GOT3 (cell line): ENCODE results near the gene NTNG1.
"Not testable (repeated sequence)": the region's sequence is repeated elsewhere in the genome, so short reads cannot be mapped to it uniquely, and the experiment has no call there.

Experiments used
- DNase-seq: peaks from one replicate; lab custom pipeline; 2025; ENCODE audit warnings: mixed read lengths; lab: John Stamatoyannopoulos, UW

NTNG1 gene

GRCh38 chr1:107145637-107146036 lies 4.8 kb downstream of the NTNG1 start:
- DNase-seq: no peak

- no peak for DNase-seq
These were observed 7.0 kb downstream of the NTNG1 start for GRCh38 chr1:107147843-107148242.

- no peak for DNase-seq
These were observed 9.1 kb downstream of the NTNG1 start for GRCh38 chr1:107149946-107150345.

DNA sequence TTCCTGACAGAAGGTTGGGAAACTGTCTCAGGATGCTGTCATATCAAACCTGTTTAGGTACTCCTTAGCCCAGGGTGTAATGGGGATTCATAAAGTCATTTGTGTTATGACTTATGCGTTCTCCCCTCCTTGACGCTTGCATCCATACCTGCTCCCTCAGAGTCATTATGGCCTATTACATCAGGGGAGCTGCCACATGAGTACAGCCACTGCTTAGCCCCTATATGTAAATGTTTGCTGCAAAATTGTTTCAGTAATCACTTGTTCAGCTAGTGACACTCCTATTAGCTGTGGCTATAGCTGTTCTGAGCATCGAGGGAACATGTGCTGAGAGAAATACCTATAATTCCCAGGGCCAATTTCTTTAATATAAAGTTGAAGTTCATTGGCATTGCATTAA lies 10.5 kb downstream of the NTNG1 start:
- no peak for DNase-seq

GRCh38 chr1:107152395-107152794 lies 11.6 kb downstream of the NTNG1 start:
- no peak for DNase-seq

DNA sequence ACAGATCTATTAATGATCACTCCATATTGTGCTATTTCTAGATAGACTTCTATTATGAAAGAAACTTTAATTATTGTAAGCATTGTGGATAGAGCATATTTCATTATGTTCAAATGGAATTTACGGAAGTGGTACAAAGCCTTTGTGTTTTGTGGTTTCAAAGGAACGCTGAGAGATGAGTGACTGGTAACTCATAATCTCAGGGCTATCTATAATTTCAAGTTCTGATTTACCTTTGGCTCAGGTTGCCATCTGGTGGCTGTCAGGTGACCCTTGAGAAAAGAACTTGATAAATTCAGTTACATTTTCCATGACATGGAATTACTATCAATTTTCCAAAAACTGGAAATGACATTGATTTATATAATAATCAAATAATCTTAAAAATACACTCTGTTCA lies 12.2 kb downstream of the NTNG1 start:
- no peak for DNase-seq

GRCh38 chr1:107158496-107158895 lies 17.7 kb downstream of the NTNG1 start:
- DNase-seq: no peak

GRCh38 chr1:107158991-107159390 lies 18.2 kb downstream of the NTNG1 start:
- DNase-seq: no peak

DNA sequence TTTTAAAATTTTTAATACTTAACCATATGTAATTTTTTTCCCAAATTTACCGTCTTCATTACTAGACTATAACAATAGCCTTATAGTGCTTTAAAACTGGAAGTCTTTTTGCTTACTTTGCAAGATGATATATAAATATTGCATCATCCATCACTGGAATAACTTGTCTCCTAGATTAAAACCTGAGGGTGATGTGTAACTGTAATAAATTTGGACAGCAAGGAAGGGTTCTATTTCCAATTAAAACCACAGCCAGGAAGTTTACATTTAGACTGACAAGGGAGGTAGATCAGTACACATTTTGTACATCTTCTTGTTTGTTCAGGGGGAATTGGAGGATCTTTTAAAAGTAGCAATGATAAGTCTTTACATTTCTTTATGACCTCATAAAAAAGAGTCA lies 21.9 kb downstream of the NTNG1 start:
- DNase-seq: no peak

DNA sequence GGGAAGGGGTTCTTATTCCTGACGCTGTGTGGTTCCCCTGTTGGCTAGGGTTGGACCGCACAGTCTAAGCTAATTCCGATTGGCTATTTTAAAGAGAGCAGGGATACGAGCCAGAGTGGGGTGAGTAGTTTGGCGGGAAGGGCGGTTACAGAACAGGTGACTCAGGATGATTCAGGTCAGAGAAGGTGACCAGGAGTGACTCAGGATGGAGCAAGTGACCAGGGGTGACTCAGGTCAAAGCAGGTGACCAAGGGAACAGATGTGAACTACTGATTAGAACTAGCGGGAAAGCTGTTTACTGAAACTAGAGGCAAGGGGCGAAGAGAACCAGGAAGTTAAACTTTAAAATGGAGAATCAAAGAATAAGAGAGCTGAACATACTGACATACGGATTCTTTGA lies 24.1 kb downstream of the NTNG1 start:
- not testable (repeated sequence) for DNase-seq

DNA sequence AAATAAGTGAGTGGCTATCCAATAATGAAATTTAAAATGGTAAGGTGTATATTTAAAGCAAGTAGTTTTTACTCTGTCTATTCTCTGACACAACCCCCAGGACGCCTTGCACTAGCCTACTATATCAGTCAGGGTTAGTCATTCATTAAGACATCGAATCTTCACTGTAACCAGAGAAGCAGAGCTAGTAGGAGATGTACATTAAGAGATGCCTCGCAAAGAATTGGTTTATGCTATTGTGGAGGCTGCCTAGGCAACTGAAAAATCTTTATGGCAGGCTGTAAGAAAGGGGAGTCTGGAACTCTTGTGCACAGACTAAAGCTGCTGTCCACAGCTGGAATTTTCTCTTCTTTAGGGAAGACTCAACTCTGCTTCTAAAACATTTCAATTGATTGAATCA lies 28.8 kb downstream of the NTNG1 start:
- DNase-seq: no peak

GRCh38 chr1:107171333-107171732 lies 30.5 kb downstream of the NTNG1 start:
- DNase-seq: no peak

DNA sequence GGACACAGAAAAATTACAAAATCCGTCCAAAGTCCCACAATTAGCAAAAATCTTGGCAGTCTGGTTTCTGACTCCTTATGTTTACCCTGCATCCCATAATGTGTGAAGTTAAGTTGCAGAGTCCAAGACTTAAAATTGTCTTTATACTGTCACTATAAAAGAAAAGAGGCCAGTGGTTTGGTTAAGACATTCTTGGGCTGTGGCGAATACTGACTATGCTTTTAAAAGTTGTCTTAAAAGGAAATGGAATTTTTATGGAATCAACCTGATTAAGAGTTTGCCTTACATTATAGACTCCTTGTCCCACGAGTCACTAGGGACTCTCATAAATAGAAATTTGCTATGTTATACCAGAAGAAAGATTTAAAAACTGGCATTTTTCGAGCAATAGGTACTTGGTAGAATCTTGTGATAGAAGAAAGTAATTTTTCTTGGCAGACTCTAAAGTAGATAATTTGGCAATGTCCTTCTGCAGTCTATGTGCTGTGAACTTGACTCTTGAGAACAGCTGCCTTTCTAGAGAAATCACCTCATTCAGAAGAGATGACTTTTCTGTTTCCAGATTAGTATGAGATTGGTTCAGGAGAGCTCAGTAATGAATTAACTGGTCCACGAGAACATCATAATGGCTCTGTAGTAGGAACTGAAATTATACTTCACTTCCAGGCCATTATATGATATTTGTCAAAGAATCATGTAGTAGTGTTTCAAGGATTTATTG lies 31.8 kb downstream of the NTNG1 start:
- DNase-seq: no peak

GRCh38 chr1:107175102-107175909 lies 34.5 kb downstream of the NTNG1 start:
- no peak for DNase-seq

DNA sequence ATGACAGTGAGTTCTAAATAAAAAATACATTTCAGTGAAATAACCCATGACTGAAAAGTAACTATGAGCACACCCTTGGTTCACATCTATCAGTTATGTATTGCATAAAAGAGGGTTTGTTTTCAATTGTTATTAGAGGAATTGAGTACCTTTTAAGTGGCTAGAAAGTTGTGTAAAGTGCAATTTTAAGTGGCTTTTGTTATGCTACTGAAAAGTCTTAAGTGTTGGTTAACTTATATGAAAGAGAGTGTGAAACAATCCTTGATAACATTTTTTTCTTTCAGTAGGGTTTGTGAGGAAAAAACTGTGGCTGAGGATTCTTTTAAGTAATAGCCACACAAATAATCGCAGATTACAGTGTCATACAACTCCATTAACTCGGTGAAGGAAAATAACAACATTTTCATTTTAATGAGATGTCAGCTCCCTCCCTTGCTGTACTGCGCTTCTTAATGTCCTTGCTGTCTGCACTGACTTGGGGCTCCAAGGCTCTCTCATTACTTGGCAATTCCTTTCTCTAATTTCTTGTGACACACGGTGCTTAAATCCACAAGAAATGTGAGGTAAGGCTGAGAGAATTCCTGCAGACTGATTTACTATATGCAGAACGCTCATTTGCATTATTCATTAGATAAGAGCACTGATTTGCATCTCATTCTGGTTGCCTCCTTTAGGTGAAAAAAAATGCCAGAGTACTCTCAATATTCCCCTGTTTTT lies 40.6 kb downstream of the NTNG1 start:
- no peak for DNase-seq

DNA sequence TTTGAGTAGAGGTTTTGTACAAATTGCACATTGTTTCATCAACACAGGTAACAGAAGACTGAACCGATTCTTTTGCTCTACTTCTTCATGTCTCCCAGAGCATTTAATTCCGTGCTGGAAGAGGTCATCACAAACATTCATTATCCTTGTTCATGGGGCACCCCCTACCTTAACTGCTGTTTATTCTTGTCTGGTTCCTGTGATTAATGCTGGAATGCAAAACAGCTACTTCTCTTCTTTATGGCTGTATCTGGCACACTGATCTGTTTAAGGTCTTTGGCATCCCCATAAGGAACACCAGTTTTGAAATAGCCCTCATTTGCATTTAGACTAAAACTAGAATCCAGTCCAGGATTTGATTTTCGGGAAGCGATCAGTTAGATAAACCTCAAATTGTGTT lies 42.2 kb downstream of the NTNG1 start:
- no peak for DNase-seq

GRCh38 chr1:107184888-107185287 lies 44.0 kb downstream of the NTNG1 start:
- DNase-seq: no peak

GRCh38 chr1:107187399-107187798 lies 46.6 kb downstream of the NTNG1 start:
- no peak for DNase-seq

DNA sequence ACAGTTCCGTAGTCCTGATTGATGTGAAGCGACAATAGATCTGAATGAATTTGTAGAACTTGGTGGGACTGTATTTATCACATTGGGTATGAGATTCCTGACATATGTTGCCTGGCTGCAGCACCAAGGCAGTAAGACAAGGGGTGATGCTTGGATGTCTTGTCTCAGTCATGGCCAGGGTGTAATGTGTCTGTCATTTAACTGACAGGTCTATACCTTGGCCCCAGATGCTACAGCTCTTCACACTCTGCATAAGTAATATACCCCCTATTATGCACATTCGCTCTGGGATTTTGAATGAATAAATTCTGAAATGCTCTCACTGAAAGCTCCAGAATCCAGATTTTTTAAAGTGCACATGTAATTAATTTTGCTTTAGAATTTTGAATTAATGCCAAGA lies 47.3 kb downstream of the NTNG1 start:
- no peak for DNase-seq

GRCh38 chr1:107194380-107194779 lies 53.5 kb downstream of the NTNG1 start:
- no peak for DNase-seq

DNA sequence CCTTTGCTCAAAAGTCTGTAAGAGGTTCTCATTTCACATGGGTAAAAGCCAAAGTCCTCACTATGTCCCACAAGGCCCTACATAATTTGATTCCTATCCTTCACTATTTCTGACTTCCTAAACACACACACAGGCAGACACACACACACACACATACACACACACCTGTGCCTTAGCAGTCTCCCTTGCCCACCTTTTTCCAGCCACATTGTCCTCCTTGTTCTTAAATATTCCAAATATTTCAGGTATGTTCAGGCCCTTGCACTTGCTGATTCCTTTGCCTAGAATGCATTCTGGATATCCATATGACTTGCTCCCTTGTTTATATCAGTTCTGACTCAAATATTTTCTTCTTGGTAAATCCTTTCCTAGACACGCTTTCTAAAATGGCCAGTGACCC lies 54.6 kb downstream of the NTNG1 start:
- DNase-seq: no peak

DNA sequence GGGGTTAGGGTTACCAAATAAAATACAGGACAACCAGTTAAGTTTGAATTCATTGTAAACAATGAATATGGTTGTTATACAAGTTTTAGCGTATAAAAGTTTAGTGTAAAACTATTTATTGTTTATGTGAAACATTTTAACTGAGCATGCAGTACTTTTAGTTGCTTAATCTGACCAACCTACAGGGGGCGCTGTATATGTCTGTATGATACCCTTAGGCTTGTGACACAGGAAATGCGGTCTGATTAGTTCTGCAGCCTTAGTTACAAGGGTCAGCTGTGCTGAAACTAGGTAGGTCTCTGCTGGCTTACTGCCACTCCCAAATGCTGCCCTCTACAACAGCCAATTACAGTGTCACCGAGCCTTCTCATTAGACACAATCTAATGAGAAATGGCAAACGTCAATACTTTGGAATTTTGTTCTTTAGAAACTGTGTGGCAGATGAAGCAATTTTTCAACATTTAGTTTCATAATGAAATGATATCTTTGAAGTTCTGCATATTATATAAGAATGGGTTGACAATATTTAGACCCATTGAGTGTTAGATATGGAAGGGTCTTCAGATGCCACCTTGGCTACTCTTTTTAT lies 56.2 kb downstream of the NTNG1 start:
- DNase-seq: no peak

DNA sequence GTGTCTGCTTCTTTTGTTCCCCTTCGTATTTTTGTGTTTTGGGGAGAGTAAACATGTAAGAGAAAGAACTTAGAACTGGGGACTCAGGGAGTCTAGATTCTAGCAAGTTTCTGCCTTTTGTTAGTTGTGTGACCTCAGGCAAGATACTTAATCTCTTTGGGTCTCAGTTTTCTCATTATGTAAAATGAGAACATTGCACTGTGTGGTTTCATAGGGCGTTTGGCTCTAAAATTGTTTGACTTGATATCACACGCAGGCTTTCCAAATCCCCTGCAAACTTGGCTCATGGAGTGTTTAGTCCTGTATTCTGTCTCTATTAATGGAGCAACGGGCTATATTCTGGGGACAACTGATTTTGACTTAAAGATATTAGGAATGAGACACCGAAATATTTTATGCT lies 57.7 kb downstream of the NTNG1 start:
- no peak for DNase-seq
